Central memory CD8-positive, alpha-beta T cell (primary cell): ENCODE data around the gene SOSTDC1.
"Not testable (repeated sequence)": the region's sequence is repeated elsewhere in the genome, so short reads cannot be mapped to it uniquely, and the experiment has no call there.

Source experiments
- ATAC-seq: fragments of 150-1000 bp; cut with Tn5 transposase; replicated peaks from 2 replicates; pipeline ENCODE4 v1.10.0; 2022; ENCODE audit warnings: mild to moderate bottlenecking, moderate FRiP score, moderate number of reproducible peaks; ENCODE audit not compliant: poor library complexity, severe bottlenecking; ENCODE audit errors: extremely low read depth
- DNase-seq, 2 donors: peaks; one replicate each; pipeline ENCODE4 v3.0.0; 2021; ENCODE audit warnings: low spot score in 2 of 2
- H3K27ac Mint-ChIP-seq: one replicate; pipeline ENCODE4 v1.8.0; 2022; ENCODE audit warnings: low read depth, mild to moderate bottlenecking, moderate library complexity, mixed read lengths
- H3K27me3 Mint-ChIP-seq: one replicate; pipeline ENCODE4 v1.8.0; 2022; ENCODE audit warnings: mixed read lengths
- H3K36me3 Mint-ChIP-seq: one replicate; pipeline ENCODE4 v1.8.0; 2022; ENCODE audit warnings: mild to moderate bottlenecking, moderate library complexity, mixed read lengths; ENCODE audit not compliant: insufficient read depth
- H3K4me1 Mint-ChIP-seq: one replicate; pipeline ENCODE4 v1.8.0; 2022; ENCODE audit warnings: mixed read lengths
- H3K4me3 Mint-ChIP-seq: one replicate; pipeline ENCODE4 v1.8.0; 2022; ENCODE audit warnings: mild to moderate bottlenecking, moderate library complexity, mixed read lengths
- H3K9me3 Mint-ChIP-seq: one replicate; pipeline ENCODE4 v1.8.0; 2022; ENCODE audit warnings: mixed read lengths

Gene SOSTDC1

GRCh38 chr7:16465469-16466361, at the start of gene SOSTDC1:
Gene SOSTDC1, minus strand, starts transcription at chr7:16465738. Its CDS starts 70 bp downstream, at chr7:16465668.
- Mint-ChIP-seq H3K4me1 (no peaks in the 10 kb centered on the region), H3K9me3 (no peaks in the 10 kb centered on the region), H3K4me3 (no peak within 1 kb of the TSS), H3K27me3 (peaks cover 16% of the 10 kb centered on the region), H3K36me3 (no peaks in the 10 kb centered on the region), H3K27ac (no peak within 1 kb of the TSS)
- DNase-seq (no peak), ATAC-seq (no peak)

- Mint-ChIP-seq H3K36me3 (peaks cover 2% of the 10 kb centered on the region), H3K27me3 (no peaks in the 10 kb centered on the region), H3K4me3 (no peak overlapping the region), H3K4me1 (no peaks in the 10 kb centered on the region), H3K9me3 (no peaks in the 10 kb centered on the region), H3K27ac (no peak overlapping the region)
- DNase-seq, result no peak
- ATAC-seq, result no peak
Measured at GRCh38 chr7:16514729-16515128, 49.2 kb upstream of the SOSTDC1 start.

GRCh38 chr7:16514271-16514670, 48.7 kb upstream of the SOSTDC1 start:
- no peaks in the 10 kb centered on the region for H3K4me1 Mint-ChIP-seq
- no peak for ATAC-seq
- DNase-seq, result no peak
- no peaks in the 10 kb centered on the region for H3K27me3 Mint-ChIP-seq
- no peak overlapping the region for H3K4me3 Mint-ChIP-seq
- H3K36me3 Mint-ChIP-seq, result peaks cover 2% of the 10 kb centered on the region
- no peaks in the 10 kb centered on the region for H3K9me3 Mint-ChIP-seq
- H3K27ac Mint-ChIP-seq, result no peak overlapping the region

- ATAC-seq, result no peak
- Mint-ChIP-seq H3K27me3 (peaks cover 6% of the 10 kb centered on the region), H3K4me1 (no peaks in the 10 kb centered on the region)
Measured at GRCh38 chr7:16512097-16512496, 46.6 kb upstream of the SOSTDC1 start.

GRCh38 chr7:16511314-16511713, 45.8 kb upstream of the SOSTDC1 start:
- peaks cover 2% of the 10 kb centered on the region for H3K36me3 Mint-ChIP-seq
- ATAC-seq (no peak), DNase-seq (no peak)
- no peaks in the 10 kb centered on the region for H3K9me3 Mint-ChIP-seq
- no peak overlapping the region for H3K4me3 Mint-ChIP-seq
- H3K4me1 Mint-ChIP-seq, result no peaks in the 10 kb centered on the region
- peaks cover 6% of the 10 kb centered on the region for H3K27me3 Mint-ChIP-seq
- no peak overlapping the region for H3K27ac Mint-ChIP-seq

More at GRCh38 chr7:16512097-16512496, 46.6 kb upstream of the SOSTDC1 start:
- Mint-ChIP-seq H3K9me3 (no peaks in the 10 kb centered on the region), H3K4me3 (no peak overlapping the region), H3K36me3 (peaks cover 2% of the 10 kb centered on the region), H3K27ac (no peak overlapping the region)
- no peak for DNase-seq

- Mint-ChIP-seq H3K36me3 (peaks cover 2% of the 10 kb centered on the region), H3K9me3 (no peaks in the 10 kb centered on the region), H3K27ac (no peak overlapping the region), H3K4me1 (no peaks in the 10 kb centered on the region), H3K4me3 (no peak overlapping the region), H3K27me3 (peaks cover 6% of the 10 kb centered on the region)
- ATAC-seq (no peak), DNase-seq (no peak)
Measured at GRCh38 chr7:16509829-16510228, 44.3 kb upstream of the SOSTDC1 start.

GRCh38 chr7:16506422-16506821, 40.9 kb upstream of the SOSTDC1 start:
- not testable (repeated sequence) for ATAC-seq, H3K4me1 Mint-ChIP-seq, H3K27ac Mint-ChIP-seq, H3K4me3 Mint-ChIP-seq, H3K9me3 Mint-ChIP-seq, DNase-seq, H3K36me3 Mint-ChIP-seq
- peaks cover 26% of the 10 kb centered on the region for H3K27me3 Mint-ChIP-seq

- no peaks in the 10 kb centered on the region for H3K36me3 Mint-ChIP-seq
- DNase-seq, result no peak
- H3K9me3 Mint-ChIP-seq, result no peaks in the 10 kb centered on the region
- no peaks in the 10 kb centered on the region for H3K4me1 Mint-ChIP-seq
- no peak overlapping the region for H3K4me3 Mint-ChIP-seq
- no peak for ATAC-seq
- peaks cover 36% of the 10 kb centered on the region for H3K27me3 Mint-ChIP-seq
- H3K27ac Mint-ChIP-seq, result no peak overlapping the region
Measured at GRCh38 chr7:16504019-16504418, 38.5 kb upstream of the SOSTDC1 start.

GRCh38 chr7:16502303-16502702, 36.8 kb upstream of the SOSTDC1 start:
- H3K9me3 Mint-ChIP-seq, result no peaks in the 10 kb centered on the region

GRCh38 chr7:16498122-16498521, 32.6 kb upstream of the SOSTDC1 start:
- H3K27ac Mint-ChIP-seq, result no peak overlapping the region
- ATAC-seq, result no peak
- no peaks in the 10 kb centered on the region for H3K9me3 Mint-ChIP-seq
- no peak for DNase-seq
- no peak overlapping the region for H3K4me3 Mint-ChIP-seq
- no peaks in the 10 kb centered on the region for H3K4me1 Mint-ChIP-seq
- H3K27me3 Mint-ChIP-seq, result peaks cover 19% of the 10 kb centered on the region
- H3K36me3 Mint-ChIP-seq, result no peaks in the 10 kb centered on the region

More at GRCh38 chr7:16502303-16502702, 36.8 kb upstream of the SOSTDC1 start:
- Mint-ChIP-seq H3K27me3 (peaks cover 30% of the 10 kb centered on the region), H3K36me3 (no peaks in the 10 kb centered on the region), H3K27ac (no peak overlapping the region), H3K4me1 (no peaks in the 10 kb centered on the region), H3K4me3 (no peak overlapping the region)
- no peak for ATAC-seq
- no peak for DNase-seq

- H3K27ac Mint-ChIP-seq, result no peak overlapping the region
- H3K27me3 Mint-ChIP-seq, result no peaks in the 10 kb centered on the region
- ATAC-seq, result no peak
- DNase-seq, result no peak
- no peak overlapping the region for H3K4me3 Mint-ChIP-seq
- H3K9me3 Mint-ChIP-seq, result no peaks in the 10 kb centered on the region
- H3K36me3 Mint-ChIP-seq, result no peaks in the 10 kb centered on the region
- no peaks in the 10 kb centered on the region for H3K4me1 Mint-ChIP-seq
Measured at GRCh38 chr7:16494955-16495719, 29.6 kb upstream of the SOSTDC1 start.

GRCh38 chr7:16494551-16494950, 29.0 kb upstream of the SOSTDC1 start:
- no peak for ATAC-seq
- Mint-ChIP-seq H3K4me1 (no peaks in the 10 kb centered on the region), H3K9me3 (no peaks in the 10 kb centered on the region), H3K27ac (no peak overlapping the region), H3K36me3 (no peaks in the 10 kb centered on the region), H3K27me3 (no peaks in the 10 kb centered on the region), H3K4me3 (no peak overlapping the region)
- DNase-seq, result no peak

- Mint-ChIP-seq H3K27ac (no peak overlapping the region), H3K4me3 (no peak overlapping the region), H3K36me3 (no peaks in the 10 kb centered on the region), H3K27me3 (no peaks in the 10 kb centered on the region), H3K9me3 (no peaks in the 10 kb centered on the region), H3K4me1 (no peaks in the 10 kb centered on the region)
- DNase-seq (no peak), ATAC-seq (no peak)
Measured at GRCh38 chr7:16493266-16493665, 27.7 kb upstream of the SOSTDC1 start.
